Neuronal stem cell (in vitro differentiated cells): ENCODE results near the gene RARA.
"Not testable (repeated sequence)": the region's sequence is repeated elsewhere in the genome, so short reads cannot be mapped to it uniquely, and the experiment has no call there.

ENCODE experiments used
- DNase-seq: peaks from one replicate; pipeline ENCODE4 v3.0.0-alpha.2; 2013; ENCODE audit warnings: low spot score
- H2AFZ ChIP-seq: one replicate; pipeline ENCODE4 v1.6.1; 2013; ENCODE audit warnings: mild to moderate bottlenecking, low read length, inconsistent platforms
- H2AK5ac ChIP-seq: 2 replicates; pipeline ENCODE4 v1.6.1; 2013; ENCODE audit warnings: low read depth, mild to moderate bottlenecking, inconsistent platforms, low read length, moderate library complexity, mixed read lengths
- H2BK120ac ChIP-seq: 2 replicates; pipeline ENCODE4 v1.6.1; 2013; ENCODE audit warnings: low read depth, mild to moderate bottlenecking, inconsistent platforms, low read length, moderate library complexity, mixed read lengths
- H2BK12ac ChIP-seq: one replicate; pipeline ENCODE4 v1.6.1; 2013; ENCODE audit warnings: low read length, inconsistent platforms
- H2BK15ac ChIP-seq: 2 replicates; pipeline ENCODE4 v1.6.1; 2013; ENCODE audit warnings: mild to moderate bottlenecking, low read length, inconsistent platforms, mixed read lengths
- H2BK5ac ChIP-seq: one replicate; pipeline ENCODE4 v1.6.1; 2013; ENCODE audit warnings: inconsistent platforms, mild to moderate bottlenecking, low read length, moderate library complexity
- H3K14ac ChIP-seq: one replicate; pipeline ENCODE4 v1.6.1; 2013; ENCODE audit warnings: low read length, inconsistent platforms
- H3K18ac ChIP-seq: 2 replicates; pipeline ENCODE4 v1.6.1; 2013; ENCODE audit warnings: low read length, inconsistent platforms
- H3K23ac ChIP-seq: 2 replicates; pipeline ENCODE4 v1.6.1; 2013; ENCODE audit warnings: low read depth, mild to moderate bottlenecking, mixed read lengths, low read length, inconsistent platforms; ENCODE audit not compliant: poor library complexity
- H3K27ac ChIP-seq: replicated peaks from 3 replicates; pipeline ENCODE4 v1.5.1; 2013; ENCODE audit warnings: low read length, inconsistent platforms
- H3K27me3 ChIP-seq, 3 experiments: 2 replicates each; pipeline ENCODE4 v1.6.1; 2013; ENCODE audit warnings: low read length in 3 of 3, mild to moderate bottlenecking in 2 of 3, inconsistent platforms in 1 of 3, low read depth in 1 of 3, mixed read lengths in 1 of 3, moderate library complexity in 1 of 3; ENCODE audit not compliant: control insufficient read depth in 3 of 3, insufficient read depth in 3 of 3
- H3K36me3 ChIP-seq, 2 donors: replicated peaks in 1 of 2; 2 replicates each; pipeline ENCODE4 v1.6.1; 2013; ENCODE audit warnings: low read length in 2 of 2; ENCODE audit not compliant: control insufficient read depth in 2 of 2, insufficient read depth in 2 of 2
- H3K4ac ChIP-seq: 2 replicates; pipeline ENCODE4 v1.6.1; 2013; ENCODE audit warnings: inconsistent platforms, mild to moderate bottlenecking, low read length, moderate library complexity
- H3K4me1 ChIP-seq, 2 donors: 1 replicate in 1 of 2; 2 replicates in 1 of 2; pipeline ENCODE4 v1.6.1; 2013; ENCODE audit warnings: low read length in 2 of 2, low read depth in 1 of 2; ENCODE audit not compliant: control insufficient read depth in 2 of 2, insufficient read depth in 1 of 2
- H3K4me2 ChIP-seq: one replicate; pipeline ENCODE4 v1.6.1; 2013; ENCODE audit warnings: mild to moderate bottlenecking, low read length, inconsistent platforms; ENCODE audit not compliant: insufficient read depth, poor library complexity, severe bottlenecking
- H3K4me3 ChIP-seq, 2 donors: 2 replicates each; pipeline ENCODE4 v1.5.1; 2013; ENCODE audit warnings: low read length in 2 of 2, mild to moderate bottlenecking in 2 of 2, inconsistent platforms in 1 of 2, moderate library complexity in 1 of 2
- H3K79me1 ChIP-seq: one replicate; pipeline ENCODE4 v1.6.1; 2013; ENCODE audit warnings: low read depth, mild to moderate bottlenecking, inconsistent platforms, low read length, moderate library complexity
- H3K9ac ChIP-seq: one replicate; pipeline ENCODE4 v1.6.1; 2013; ENCODE audit warnings: mild to moderate bottlenecking, low read depth, low read length, inconsistent platforms; ENCODE audit not compliant: poor library complexity
- H3K9me3 ChIP-seq, 2 donors: replicated peaks in 1 of 2; 2 replicates each; pipeline versions ENCODE3 to v1.6.1; 2013; ENCODE audit warnings: low read length in 2 of 2, mild to moderate bottlenecking in 2 of 2, inconsistent platforms in 1 of 2, low read depth in 1 of 2, mixed read lengths in 1 of 2, moderate library complexity in 1 of 2; ENCODE audit not compliant: control insufficient read depth in 2 of 2, insufficient read depth in 1 of 2
- H4K8ac ChIP-seq: one replicate; pipeline ENCODE4 v1.6.1; 2013; ENCODE audit warnings: low read depth, mild to moderate bottlenecking, inconsistent platforms, low read length, moderate library complexity
- H4K91ac ChIP-seq: one replicate; pipeline ENCODE4 v1.6.1; 2013; ENCODE audit warnings: low read length, low read depth, mild to moderate bottlenecking, inconsistent platforms; ENCODE audit not compliant: poor library complexity
- WGBS, 2 donors: extraction: QIAGEN DNeasy Blood & Tissue Kit; methylation state at CpG; one replicate each; pipeline ENCODE4 v1.1.7; 2013; ENCODE audit warnings: missing lambda C conversion rate in 2 of 2, mixed read lengths in 1 of 2; ENCODE audit not compliant: insufficient read length in 2 of 2, insufficient replicate concordance in 1 of 2; ENCODE audit errors: extremely low coverage in 2 of 2; 5-methylcytosine and 5-hydroxymethylcytosine counted together

RARA gene

GRCh38 chr17:40298726-40299125 is 10.3 kb upstream of the RARA start:
- Histone ChIP-seq H3K9ac (no peak overlapping the region), H2BK120ac (no peak overlapping the region), H3K4me1 (peaks cover 0 to 2% of the 10 kb centered on the region in 2 donors), H3K4ac (no peak overlapping the region), H3K14ac (no peak overlapping the region), H4K8ac (no peak overlapping the region), H3K27me3 (no peaks in the 10 kb centered on the region), H2BK5ac (no peak overlapping the region), H2AFZ (no peak overlapping the region), H3K4me3 (no peak overlapping the region), H3K36me3 (peaks cover 35 to 98% of the 10 kb centered on the region in 2 donors), H4K91ac (no peak overlapping the region), H2BK12ac (no peak overlapping the region), H3K4me2 (no peak overlapping the region), H3K23ac (no peak overlapping the region), H3K79me1 (no peaks in the 10 kb centered on the region), H3K9me3 (no peaks in the 10 kb centered on the region), H2BK15ac (no peak overlapping the region), H3K27ac (no peak overlapping the region), H3K18ac (no peak overlapping the region), H2AK5ac (no peak overlapping the region)
- no CpG with 5 or more reads among the region's 3 CpGs for WGBS, 2 donors
- DNase-seq, result no peak

GRCh38 chr17:40299159-40299757 is 9.7 kb upstream of the RARA start:
- not testable (repeated sequence) for H3K9ac ChIP-seq, H2BK5ac ChIP-seq, H3K79me1 ChIP-seq, H2BK12ac ChIP-seq, H2AFZ ChIP-seq, H3K4me1 ChIP-seq, H3K27ac ChIP-seq, H4K91ac ChIP-seq, H3K27me3 ChIP-seq, H3K14ac ChIP-seq, H3K4ac ChIP-seq, H2BK15ac ChIP-seq, H2BK120ac ChIP-seq, H2AK5ac ChIP-seq, H3K18ac ChIP-seq, DNase-seq, H3K9me3 ChIP-seq, H3K4me3 ChIP-seq, H3K23ac ChIP-seq, H4K8ac ChIP-seq, H3K4me2 ChIP-seq
- peaks cover 35 to 98% of the 10 kb centered on the region in 2 donors for H3K36me3 ChIP-seq
- no CpG with 5 or more reads among the region's 7 CpGs for WGBS, 2 donors

GRCh38 chr17:40301315-40301714 is 7.7 kb upstream of the RARA start:
- Histone ChIP-seq H3K79me1 (no peaks in the 10 kb centered on the region), H3K23ac (no peak overlapping the region), H2BK5ac (no peak overlapping the region), H3K27ac (no peak overlapping the region), H3K4me1 (peaks cover under 1 to 4% of the 10 kb centered on the region in 2 donors), H2BK12ac (no peak overlapping the region), H4K8ac (no peak overlapping the region), H3K9ac (no peak overlapping the region), H3K27me3 (no peaks in the 10 kb centered on the region), H3K4me2 (no peak overlapping the region), H3K36me3 (peaks cover 25 to 83% of the 10 kb centered on the region in 2 donors), H3K4ac (no peak overlapping the region), H2BK120ac (no peak overlapping the region), H4K91ac (no peak overlapping the region), H3K4me3 (no peak overlapping the region), H3K9me3 (no peaks in the 10 kb centered on the region), H3K18ac (no peak overlapping the region), H2AFZ (no peak overlapping the region), H3K14ac (no peak overlapping the region), H2AK5ac (no peak overlapping the region), H2BK15ac (no peak overlapping the region)
- WGBS, 2 donors, result no CpG with 5 or more reads among the region's 4 CpGs
- no peak for DNase-seq

- no peak overlapping the region for H3K9ac ChIP-seq
- no peak overlapping the region for H4K8ac ChIP-seq
- H3K14ac ChIP-seq, result no peak overlapping the region
- H3K36me3 ChIP-seq, result peaks cover 22 to 65% of the 10 kb centered on the region in 2 donors
- DNase-seq, result no peak
- H3K9me3 ChIP-seq, result no peaks in the 10 kb centered on the region
- H3K79me1 ChIP-seq, result no peaks in the 10 kb centered on the region
- no peak overlapping the region for H3K23ac ChIP-seq
- H3K4ac ChIP-seq, result no peak overlapping the region
- H2BK120ac ChIP-seq, result no peak overlapping the region
- peaks cover 16 to 18% of the 10 kb centered on the region in 2 donors for H3K4me1 ChIP-seq
- no peak overlapping the region for H2BK5ac ChIP-seq
- no peak overlapping the region for H4K91ac ChIP-seq
- H3K27me3 ChIP-seq, result no peaks in the 10 kb centered on the region
- no peak overlapping the region for H2AFZ ChIP-seq
- H3K18ac ChIP-seq, result no peak overlapping the region
- WGBS, 2 donors, result no CpG with 5 or more reads among the region's 4 CpGs
- no peak overlapping the region for H2BK15ac ChIP-seq
- H3K4me3 ChIP-seq, result no peak overlapping the region
- H3K27ac ChIP-seq, result peak overlapping the region; percentile 7
- H2AK5ac ChIP-seq, result no peak overlapping the region
- H3K4me2 ChIP-seq, result no peak overlapping the region
- no peak overlapping the region for H2BK12ac ChIP-seq
These were observed 5.8 kb upstream of the RARA start for GRCh38 chr17:40303009-40303657.
